Breast epithelium (tissue), 3 donors: ENCODE data around the gene EPHB2.

Source experiments
- CTCF ChIP-seq, 3 donors: fragments of 450-650 bp; IDR thresholded peaks; one replicate each; pipeline ENCODE4 v1.5.1; 2016 to 2017; ENCODE audit warnings: antibody characterized with exemption in 3 of 3, mild to moderate bottlenecking in 3 of 3, moderate library complexity in 3 of 3
- POLR2A ChIP-seq: fragments of 450-650 bp; IDR thresholded peaks from one replicate; pipeline ENCODE4 v1.6.1; 2016; ENCODE audit warnings: antibody characterized with exemption, mild to moderate bottlenecking, moderate library complexity

- TF ChIP-seq CTCF (IDR thresholded peaks at IDR 0.05): no peak
- TF ChIP-seq POLR2A: no peak
These were observed 2.0 kb downstream of the EPHB2 start for GRCh38 chr1:22712502-22713271.
